LNCaP clone FGC (cell line): Measurements from ENCODE around the gene NEMF.

ENCODE experiments used
- DNase-seq: peaks from one replicate; pipeline ENCODE4 v3.0.0-alpha.2; 2011; ENCODE audit warnings: low read depth
- H3K4me3 ChIP-seq: 2 replicates; pipeline ENCODE4 v1.5.1; 2011; ENCODE audit warnings: mild to moderate bottlenecking, low read depth, low read length, control low read depth
- CTCF ChIP-seq: IDR thresholded peaks from 2 replicates; pipeline ENCODE4 v1.5.1; 2012; ENCODE audit warnings: mild to moderate bottlenecking; ENCODE audit not compliant: control insufficient read depth, insufficient read depth; ENCODE audit errors: extremely low read depth

The NEMF gene

GRCh38 chr14:49862089-49862673 is 9.6 kb upstream of the NEMF start:
- peak; percentile 67 for DNase-seq
- H3K4me3 ChIP-seq = peak overlapping the region; percentile 61
- TF ChIP-seq CTCF = peak; percentile 100

- no peak for DNase-seq
- TF ChIP-seq CTCF = no peak
- H3K4me3 ChIP-seq = peak overlapping the region; percentile 61
These were observed 9.1 kb upstream of the NEMF start for GRCh38 chr14:49861699-49862088.

GRCh38 chr14:49860988-49861698 is 8.6 kb upstream of the NEMF start:
- peak overlapping the region; percentile 61 for H3K4me3 ChIP-seq
- DNase-seq = no peak
- no peak for TF ChIP-seq CTCF

- TF ChIP-seq CTCF = no peak
- no peak for DNase-seq
- H3K4me3 ChIP-seq = no peak overlapping the region
These were observed 5.8 kb upstream of the NEMF start for GRCh38 chr14:49858383-49858782.

GRCh38 chr14:49857427-49858003 is 4.9 kb upstream of the NEMF start:
- no peak overlapping the region for H3K4me3 ChIP-seq
- TF ChIP-seq CTCF = no peak
- DNase-seq = no peak

GRCh38 chr14:49853572-49854375 is 1.2 kb upstream of the NEMF start:
- no peak for DNase-seq
- peak; percentile 32 for TF ChIP-seq CTCF
- H3K4me3 ChIP-seq = no peak overlapping the region
